GM18498 (cell line): Measurements from ENCODE around the gene MIS18A.

Source experiments
- ATAC-seq: cut with Tn5 transposase; IDR thresholded peaks from one replicate; pipeline ENCODE4 v1.9.1; 2021; ENCODE audit warnings: mild to moderate bottlenecking, moderate library complexity; ENCODE audit not compliant: unreplicated experiment

Gene MIS18A

GRCh38 chr21:32256873-32257620 is 21.8 kb downstream of the MIS18A start:
- no peak for ATAC-seq

- ATAC-seq, result no peak
Observed at GRCh38 chr21:32256251-32256650, 22.6 kb downstream of the MIS18A start.

GRCh38 chr21:32253215-32253641 is 25.6 kb downstream of the MIS18A start:
- ATAC-seq, result no peak

GRCh38 chr21:32252136-32252535 is 26.7 kb downstream of the MIS18A start:
- no peak for ATAC-seq

- no peak for ATAC-seq
Observed at GRCh38 chr21:32249511-32250280, 29.2 kb downstream of the MIS18A start.

- no peak for ATAC-seq
Observed at GRCh38 chr21:32248571-32249461, 30.0 kb downstream of the MIS18A start.

GRCh38 chr21:32246571-32247140 is 32.2 kb downstream of the MIS18A start:
- ATAC-seq, result no peak

GRCh38 chr21:32245971-32246370 is 32.9 kb downstream of the MIS18A start:
- ATAC-seq, result no peak

GRCh38 chr21:32240851-32241687 is 37.8 kb downstream of the MIS18A start:
- ATAC-seq, result no peak

- no peak for ATAC-seq
Observed at GRCh38 chr21:32239551-32239950, 39.3 kb downstream of the MIS18A start.

- no peak for ATAC-seq
Observed at GRCh38 chr21:32238063-32238462, 40.8 kb downstream of the MIS18A start.

- ATAC-seq, result no peak
Observed at GRCh38 chr21:32237021-32237420, 41.8 kb downstream of the MIS18A start.

- ATAC-seq, result no peak
Observed at GRCh38 chr21:32233722-32234301, 45.0 kb downstream of the MIS18A start.

GRCh38 chr21:32233055-32233546 is 45.7 kb downstream of the MIS18A start:
- no peak for ATAC-seq

GRCh38 chr21:32226444-32226843 is 52.4 kb downstream of the MIS18A start:
- no peak for ATAC-seq
